Endodermal cell (in vitro differentiated cells): ENCODE measurements around the gene CREG2. TPM values are rescaled to one million over a fixed set of nuclear protein-coding genes. Genes with fewer than 3 reads are reported as not detected.

Experiments
- DNase-seq: peaks from one replicate; pipeline ENCODE4 v3.0.0-alpha.2; 2017
- H3K27ac ChIP-seq: 2 replicates; pipeline ENCODE4 v1.5.1; 2013; ENCODE audit warnings: mild to moderate bottlenecking, low read depth, low read length, moderate library complexity
- H3K27me3 ChIP-seq: 2 replicates; pipeline ENCODE4 v1.6.1; 2013; ENCODE audit warnings: mild to moderate bottlenecking, low read length, moderate library complexity; ENCODE audit not compliant: insufficient read depth, control insufficient read depth, poor library complexity, severe bottlenecking
- H3K36me3 ChIP-seq: 2 replicates; pipeline ENCODE4 v1.7.0; 2013; ENCODE audit warnings: mild to moderate bottlenecking, low read length, moderate library complexity; ENCODE audit not compliant: control insufficient read depth, insufficient read depth
- H3K4me1 ChIP-seq: one replicate; pipeline ENCODE4 v1.7.0; 2013; ENCODE audit warnings: low read length; ENCODE audit not compliant: control insufficient read depth, insufficient read depth
- H3K4me3 ChIP-seq: 2 replicates; pipeline ENCODE4 v1.5.1; 2013; ENCODE audit warnings: mild to moderate bottlenecking, low read length, moderate library complexity
- H3K9ac ChIP-seq: 2 replicates; pipeline ENCODE4 v1.6.1; 2013; ENCODE audit warnings: mild to moderate bottlenecking, low read length, moderate library complexity; ENCODE audit not compliant: poor library complexity, severe bottlenecking; ENCODE audit errors: extremely low read depth
- H3K9me3 ChIP-seq: 2 replicates; pipeline ENCODE4 v1.6.1; 2013; ENCODE audit warnings: mild to moderate bottlenecking, low read length, moderate library complexity; ENCODE audit not compliant: control insufficient read depth
- H3K27ac Mint-ChIP-seq: 2 replicates; pipeline ENCODE4 v1.8.0; 2020; ENCODE audit warnings: mixed read lengths
- H3K27me3 Mint-ChIP-seq: 2 replicates; pipeline ENCODE4 v1.8.0; 2021; ENCODE audit warnings: mild to moderate bottlenecking, mixed read lengths; ENCODE audit not compliant: insufficient read depth
- H3K36me3 Mint-ChIP-seq: 2 replicates; pipeline ENCODE4 v1.8.0; 2020; ENCODE audit warnings: low read depth, mixed read lengths
- H3K4me1 Mint-ChIP-seq: 2 replicates; pipeline ENCODE4 v1.8.0; 2020; ENCODE audit warnings: mixed read lengths
- H3K4me3 Mint-ChIP-seq: 2 replicates; pipeline ENCODE4 v1.8.0; 2020; ENCODE audit warnings: mild to moderate bottlenecking, moderate library complexity, mixed read lengths
- H3K9me3 Mint-ChIP-seq: 2 replicates; pipeline ENCODE4 v1.8.0; 2020; ENCODE audit warnings: mild to moderate bottlenecking, mixed read lengths
- CTCF ChIP-seq: fragments of 200-600 bp; sonication (generic); conservative IDR thresholded peaks from 2 replicates; pipeline ENCODE4 v1.5.0; 2021; ENCODE audit warnings: antibody characterized with exemption, mild to moderate bottlenecking
- WGBS, 2 experiments: methylation state at CpG; one replicate each; pipeline versions ENCODE4 v1.1.5 to v1.1.7; 2013; ENCODE audit warnings: missing lambda C conversion rate in 2 of 2, mixed read lengths in 1 of 2; ENCODE audit not compliant: insufficient coverage in 1 of 2, insufficient read length in 1 of 2; 5-methylcytosine and 5-hydroxymethylcytosine counted together
- total RNA-seq, 2 donors: library from RNA; stranded (reverse); fragmentation: NEBNext Ultra II Directional in 1 of 2; extraction: Animal tissue kit (Norgen Biotek cat#: 25700) in 1 of 2; gene quantifications; 2 replicates in 1 of 2; 3 replicates in 1 of 2; pipeline ENCODE4 v1.2.1, GENCODE V29; 2021

The CREG2 gene
- total RNA-seq, 2 donors from 2014 or later, result 0.13 TPM; not detected in 1

- Histone ChIP-seq H3K27me3 (no peaks in the 10 kb centered on the region), H3K27ac (no peak overlapping the region), H3K9me3 (no peaks in the 10 kb centered on the region), H3K36me3 (no peaks in the 10 kb centered on the region), H3K9ac (peak overlapping the region; percentile 58), H3K4me3 (peak overlapping the region; percentile 81), H3K4me1 (peaks cover 8% of the 10 kb centered on the region)
- Mint-ChIP-seq H3K4me3 (peak overlapping the region; percentile 78), H3K9me3 (no peaks in the 10 kb centered on the region), H3K36me3 (peaks cover 6% of the 10 kb centered on the region), H3K4me1 (peaks cover 24% of the 10 kb centered on the region), H3K27ac (peak overlapping the region; percentile 49), H3K27me3 (peaks cover 5% of the 10 kb centered on the region)
- TF ChIP-seq CTCF, result no peak
- 4 to 5% methylated on average over 29 to 57 of the region's 57 CpGs for WGBS, 2 experiments
- DNase-seq, result peak; percentile 75
Observed at GRCh38 chr2:101307950-101308431, 79.3 kb downstream of the CREG2 start.

GRCh38 chr2:101307503-101307902 lies 79.8 kb downstream of the CREG2 start:
- TF ChIP-seq CTCF, result no peak
- no peaks in the 10 kb centered on the region for H3K9me3 ChIP-seq
- peak overlapping the region; percentile 49 for H3K27ac Mint-ChIP-seq
- no peaks in the 10 kb centered on the region for H3K9me3 Mint-ChIP-seq
- H3K27me3 Mint-ChIP-seq, result peaks cover 5% of the 10 kb centered on the region
- no peak for DNase-seq
- H3K4me3 Mint-ChIP-seq, result peak overlapping the region; percentile 78
- no peaks in the 10 kb centered on the region for H3K36me3 ChIP-seq
- peaks cover 24% of the 10 kb centered on the region for H3K4me1 Mint-ChIP-seq
- peak overlapping the region; percentile 58 for H3K9ac ChIP-seq
- H3K4me3 ChIP-seq, result peak overlapping the region; percentile 81
- H3K27me3 ChIP-seq, result no peaks in the 10 kb centered on the region
- H3K4me1 ChIP-seq, result peaks cover 8% of the 10 kb centered on the region
- 76 to 82% methylated on average over 9 of the region's 9 CpGs for WGBS, 2 experiments
- H3K36me3 Mint-ChIP-seq, result peaks cover 9% of the 10 kb centered on the region
- no peak overlapping the region for H3K27ac ChIP-seq

- TF ChIP-seq CTCF, result no peak
- Mint-ChIP-seq H3K27ac (no peak overlapping the region), H3K27me3 (peaks cover 5% of the 10 kb centered on the region), H3K36me3 (peaks cover 12% of the 10 kb centered on the region), H3K4me1 (peaks cover 24% of the 10 kb centered on the region), H3K9me3 (no peaks in the 10 kb centered on the region), H3K4me3 (peak overlapping the region; percentile 78)
- no peaks in the 10 kb centered on the region for H3K36me3 ChIP-seq
- WGBS, 2 experiments, result 93% methylated on average over 7 of the region's 7 CpGs
- H3K27ac ChIP-seq, result no peak overlapping the region
- H3K4me1 ChIP-seq, result peaks cover 8% of the 10 kb centered on the region
- H3K4me3 ChIP-seq, result peak overlapping the region; percentile 81
- DNase-seq, result no peak
- no peak overlapping the region for H3K9ac ChIP-seq
- H3K9me3 ChIP-seq, result no peaks in the 10 kb centered on the region
- H3K27me3 ChIP-seq, result no peaks in the 10 kb centered on the region
Observed at GRCh38 chr2:101306410-101306809, 80.9 kb downstream of the CREG2 start.
